HG02610 (cell line): ENCODE data around the gene RFNG.
"Not testable (repeated sequence)": the region's sequence is repeated elsewhere in the genome, so short reads cannot be mapped to it uniquely, and the experiment has no call there.

Experiments
- ATAC-seq: cut with Tn5 transposase; IDR thresholded peaks from one replicate; pipeline ENCODE4 v1.9.1; 2021; ENCODE audit warnings: mild to moderate bottlenecking, moderate library complexity; ENCODE audit not compliant: unreplicated experiment

The RFNG gene

DNA sequence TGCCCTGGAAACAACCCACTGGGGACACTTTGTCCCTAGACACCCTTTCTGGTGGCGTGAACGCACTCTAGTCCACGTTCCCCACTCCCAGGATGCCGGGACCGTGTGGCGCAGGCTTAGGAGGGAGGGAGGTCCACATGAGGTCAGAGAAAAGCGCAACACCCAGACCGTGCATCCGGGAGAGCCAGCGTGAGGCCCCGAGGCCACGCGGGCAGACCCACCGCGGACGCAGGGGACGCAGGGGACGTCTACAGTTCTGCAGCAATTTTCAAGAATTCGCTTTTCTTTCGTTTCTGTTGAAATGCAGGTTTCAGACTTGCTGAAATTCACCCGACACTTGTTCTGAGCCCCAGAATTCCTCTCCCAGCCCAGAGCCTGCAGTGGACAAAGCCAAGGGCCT lies 4.7 kb downstream of the RFNG start:
- no peak for ATAC-seq

DNA sequence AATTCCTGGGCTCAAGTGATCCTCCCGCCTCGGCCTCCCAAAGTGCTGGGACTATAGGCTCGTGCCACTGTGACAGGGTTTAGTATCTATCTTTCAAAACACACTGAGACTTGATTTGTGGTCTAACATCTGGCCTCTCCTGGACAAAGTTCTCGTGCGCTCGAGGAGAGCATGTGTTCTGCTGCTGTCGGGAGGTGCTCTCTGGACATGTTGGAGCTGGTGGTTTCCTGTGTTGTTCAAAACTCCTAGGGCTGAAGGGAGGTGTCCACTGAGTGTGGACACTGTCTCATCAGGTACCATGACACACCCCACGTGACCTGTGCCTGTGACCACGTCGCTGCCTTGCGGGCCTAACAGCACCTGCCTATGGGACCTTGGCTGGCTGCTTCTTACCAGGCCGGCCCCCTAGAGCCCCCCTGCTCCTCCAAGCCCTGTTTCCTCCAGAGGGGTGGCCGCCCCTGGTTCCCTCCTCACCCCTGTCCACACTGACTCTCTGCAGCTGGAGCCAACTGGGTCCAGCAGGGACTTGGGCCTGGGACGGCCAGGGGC lies 5.6 kb downstream of the RFNG start:
- ATAC-seq = no peak

DNA sequence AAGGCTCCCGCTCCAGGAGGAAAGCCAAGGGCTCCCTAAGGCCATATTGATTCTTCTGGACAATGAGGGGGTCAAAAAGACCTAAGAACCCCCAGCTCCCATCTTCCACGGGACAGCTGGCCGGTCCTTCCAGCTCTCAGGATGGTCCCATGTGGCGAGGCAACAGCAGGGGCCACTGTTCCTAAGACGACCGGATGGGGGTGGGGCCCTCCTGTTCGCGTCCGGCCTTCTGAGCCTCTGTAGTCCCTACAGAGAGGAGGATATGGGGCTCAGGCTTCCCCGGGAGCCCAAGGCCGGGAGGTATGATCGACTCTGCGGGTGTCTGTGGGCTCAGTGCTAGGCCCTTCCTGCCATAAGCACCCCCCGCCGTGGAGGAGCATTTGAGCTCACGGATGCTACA lies 8.1 kb downstream of the RFNG start:
- ATAC-seq = no peak

DNA sequence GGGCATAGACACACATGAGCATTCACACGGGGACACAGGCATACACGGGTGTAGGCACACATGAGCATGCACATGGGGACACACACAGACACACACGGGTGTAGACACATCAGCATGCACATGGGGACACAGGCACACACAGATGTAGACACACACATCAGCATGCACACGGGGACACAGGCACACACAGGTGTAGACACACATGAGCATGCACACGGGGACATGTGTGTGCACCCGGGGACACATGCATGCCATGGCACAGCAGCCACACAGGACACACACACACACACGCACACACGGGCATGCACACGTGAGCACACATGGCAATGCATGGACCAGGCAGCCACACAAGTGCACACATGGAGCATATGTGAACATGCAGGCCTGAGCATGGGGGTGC lies 9.0 kb downstream of the RFNG start:
- ATAC-seq = no peak

DNA sequence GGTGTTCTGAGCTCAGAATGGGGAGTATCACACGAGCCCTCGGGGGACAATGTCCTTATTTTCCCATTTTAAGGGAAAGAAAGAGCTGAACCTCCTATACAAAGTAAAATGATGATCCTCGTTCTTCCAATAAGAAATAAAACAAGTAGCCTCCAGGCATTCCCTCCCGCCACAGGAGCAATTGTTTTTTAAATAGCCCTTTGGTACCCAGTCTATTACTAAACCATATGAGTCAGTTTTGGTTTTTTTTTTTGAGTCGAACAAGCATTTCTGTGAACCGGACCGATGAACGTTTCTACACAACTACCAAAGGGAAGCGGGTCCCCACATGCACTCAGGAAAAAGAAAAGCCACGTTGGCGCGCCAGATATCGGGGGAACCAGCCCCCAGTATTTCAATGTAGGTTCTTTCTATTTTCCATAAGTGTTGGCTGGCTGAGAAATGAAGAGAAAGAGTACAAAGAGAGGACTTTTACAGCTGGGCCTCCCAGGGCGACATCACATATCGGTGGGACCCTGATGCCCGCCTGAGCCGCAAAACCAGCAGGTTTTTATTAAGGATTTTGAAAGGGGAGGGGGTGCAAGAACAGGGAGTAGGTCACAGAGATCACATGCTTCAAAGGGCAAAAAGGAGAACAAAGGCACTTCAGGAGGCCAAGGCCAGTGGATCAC lies 10.3 kb downstream of the RFNG start:
- no peak for ATAC-seq

DNA sequence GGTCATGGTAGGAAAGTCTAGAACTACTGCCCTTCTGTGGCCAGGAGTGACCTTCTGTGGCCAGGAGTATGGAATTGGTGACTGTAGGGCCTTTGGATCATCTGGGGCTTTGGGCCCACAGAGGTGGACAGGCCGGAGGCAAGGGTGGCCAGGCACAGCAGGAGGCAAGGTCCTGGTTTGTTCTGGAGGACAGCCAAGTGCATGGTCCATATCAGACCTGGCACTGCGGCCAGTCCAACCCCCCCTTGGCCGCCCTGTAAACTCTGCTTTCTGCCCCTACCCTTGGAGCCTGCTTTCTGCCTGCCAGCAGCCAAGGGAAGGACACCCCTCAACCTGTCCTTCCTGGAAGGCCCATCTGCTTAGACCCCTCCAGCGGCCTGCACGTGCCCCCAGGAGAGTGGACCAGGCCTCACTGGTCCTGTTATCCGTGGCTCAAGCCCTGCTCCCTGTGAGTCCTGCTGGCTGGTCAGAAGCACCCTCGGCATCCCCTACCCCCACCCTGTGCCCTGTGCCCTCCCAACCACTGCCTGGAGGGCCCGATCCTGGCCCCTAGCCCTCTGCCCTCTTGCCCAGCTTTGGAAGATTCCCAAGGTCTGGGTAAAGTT lies 11.8 kb downstream of the RFNG start:
- no peak for ATAC-seq

DNA sequence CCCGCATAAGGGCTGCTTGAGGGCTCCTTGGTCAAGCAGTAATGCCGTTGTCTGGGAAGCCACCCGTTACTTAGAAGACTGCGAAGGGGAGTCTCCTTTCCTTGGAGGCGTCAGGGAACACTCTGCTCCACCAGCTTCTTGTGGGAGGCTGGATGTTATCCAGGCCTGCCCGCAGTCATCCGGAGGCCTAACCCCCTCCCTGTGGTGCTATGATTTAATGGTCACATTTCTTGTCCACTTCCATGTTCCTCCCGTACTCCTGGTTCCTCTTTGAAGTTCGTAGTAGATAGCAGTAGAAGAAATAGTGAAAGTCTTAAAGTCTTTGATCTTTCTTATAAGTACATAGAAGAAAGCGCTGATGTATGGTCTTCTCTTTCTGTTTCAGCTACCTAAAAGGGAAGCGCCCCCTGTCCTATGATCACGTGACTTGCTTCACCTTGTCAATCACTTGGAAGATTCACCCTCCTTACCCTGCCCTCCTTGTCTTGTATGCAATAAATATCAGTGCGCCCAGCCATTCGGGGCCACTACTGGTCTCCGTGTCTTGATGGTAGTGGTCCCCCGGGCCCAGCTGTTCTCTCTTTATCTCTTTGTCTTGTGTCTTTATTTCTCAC lies 12.7 kb downstream of the RFNG start:
- not testable (repeated sequence) for ATAC-seq

DNA sequence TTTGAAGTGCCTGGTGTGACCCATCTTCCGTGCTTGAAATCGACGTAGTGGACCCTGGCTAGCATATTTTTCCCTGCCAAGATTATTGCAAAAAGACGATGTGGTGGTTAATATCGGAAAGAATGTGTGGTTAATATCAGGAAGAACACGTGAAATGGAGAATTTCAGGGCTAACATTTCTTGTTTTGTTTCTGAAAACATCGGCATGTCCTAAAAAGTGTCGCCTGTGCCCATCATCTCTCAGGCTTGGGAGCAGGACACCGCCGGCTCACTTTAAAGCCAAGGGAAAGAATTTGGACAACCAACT lies 13.8 kb downstream of the RFNG start:
- no peak for ATAC-seq

DNA sequence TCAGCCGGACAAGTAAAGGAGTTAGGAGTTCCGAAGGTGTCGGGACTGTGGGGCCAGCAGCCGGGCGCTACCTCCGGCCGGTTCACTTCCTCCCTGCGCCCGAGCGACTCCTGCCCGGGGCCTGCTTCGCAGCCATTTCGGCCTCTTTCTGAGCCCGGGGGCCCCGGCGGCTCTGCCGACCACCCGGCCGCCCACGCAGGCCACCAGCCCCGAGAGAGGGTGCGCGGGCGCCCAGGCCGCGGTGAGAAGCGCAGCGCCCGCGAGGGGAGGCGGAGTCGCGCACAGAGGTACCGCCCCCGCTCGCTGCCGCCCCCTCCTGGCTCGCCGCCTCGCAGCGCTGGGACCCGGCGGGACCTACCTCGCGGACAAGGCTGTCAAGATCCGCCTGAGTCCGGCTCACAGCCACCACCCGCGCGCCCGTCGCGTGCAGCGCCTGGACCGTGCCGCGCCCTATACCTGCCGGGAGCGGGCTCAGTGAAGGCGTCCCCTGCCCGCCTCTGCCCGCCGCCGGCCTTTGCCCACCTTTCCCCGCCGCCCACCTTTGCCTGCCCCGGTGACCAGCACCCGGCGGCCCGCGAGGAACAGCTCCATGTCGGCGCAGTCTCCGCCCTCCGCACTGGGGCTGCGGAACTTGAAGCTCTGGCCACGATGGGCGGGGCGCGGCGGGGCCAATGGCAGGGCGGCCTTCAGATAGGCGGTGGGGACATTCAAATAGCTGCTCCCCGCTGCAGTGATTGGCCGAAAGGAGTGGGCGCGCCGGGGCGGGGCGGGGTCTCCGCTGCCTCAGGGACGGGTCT lies 14.3 kb downstream of the RFNG start, which contains the start of gene DCXR:
DCXR (minus strand) TSS at position 606 of the 797 bp plus-strand sequence; CDS start at position 591, 15 bp downstream.
- peak; percentile 91 for ATAC-seq

DNA sequence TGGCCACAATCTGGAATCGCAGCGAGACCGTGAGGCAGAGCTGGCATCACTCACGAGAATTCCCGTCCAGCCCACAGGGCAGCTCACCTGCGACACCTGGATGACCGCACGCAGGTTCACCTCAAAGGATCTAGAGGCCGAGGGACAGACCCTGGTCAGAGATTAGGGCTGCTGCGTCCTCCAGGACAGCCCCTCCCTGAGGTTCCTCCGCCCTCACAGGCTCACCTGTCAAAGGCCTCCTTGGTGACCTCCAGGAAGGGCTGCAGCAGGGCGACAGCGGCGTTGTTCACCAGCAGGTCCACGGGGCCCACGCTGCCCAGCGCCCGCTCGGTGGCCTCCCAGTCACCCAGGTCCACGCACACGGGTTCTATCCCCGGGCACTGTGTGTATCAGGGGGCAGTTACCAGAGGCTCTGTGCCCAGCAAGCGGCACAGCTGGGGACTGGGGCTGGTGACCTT lies 14.9 kb downstream of the RFNG start:
- ATAC-seq = no peak

DNA sequence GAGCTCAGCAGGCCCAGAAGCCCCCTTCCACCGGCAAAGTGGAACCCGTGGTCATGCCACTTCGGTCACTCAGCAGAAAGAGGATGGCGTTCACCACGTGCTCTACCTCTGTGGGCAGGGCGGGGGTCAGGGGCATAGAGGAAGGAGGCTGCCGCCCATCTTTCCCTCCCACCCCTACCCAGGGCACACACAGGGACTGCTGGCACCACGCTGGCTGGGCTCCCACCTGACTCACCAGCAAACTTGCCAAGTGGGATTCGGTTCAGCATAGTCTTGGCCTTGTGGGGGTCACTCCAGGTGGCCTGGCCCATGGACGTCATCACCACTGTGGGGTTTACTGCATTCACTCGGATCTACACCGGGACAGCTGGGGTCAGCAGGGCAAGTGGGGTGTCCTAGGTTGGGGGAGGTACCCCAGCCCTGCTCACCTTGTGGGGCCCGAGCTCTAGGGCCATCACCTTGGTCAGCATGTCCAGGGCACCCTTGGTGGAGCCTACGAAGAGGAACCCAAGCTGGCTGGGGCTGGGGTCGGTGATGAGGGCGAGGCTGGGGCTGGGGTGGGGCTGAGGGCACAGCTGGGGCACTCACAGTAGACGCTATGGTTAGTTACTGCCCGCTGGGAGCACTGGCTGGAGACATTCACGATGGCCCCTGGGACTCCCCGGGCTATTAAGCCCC lies 15.5 kb downstream of the RFNG start:
- ATAC-seq = no peak

DNA sequence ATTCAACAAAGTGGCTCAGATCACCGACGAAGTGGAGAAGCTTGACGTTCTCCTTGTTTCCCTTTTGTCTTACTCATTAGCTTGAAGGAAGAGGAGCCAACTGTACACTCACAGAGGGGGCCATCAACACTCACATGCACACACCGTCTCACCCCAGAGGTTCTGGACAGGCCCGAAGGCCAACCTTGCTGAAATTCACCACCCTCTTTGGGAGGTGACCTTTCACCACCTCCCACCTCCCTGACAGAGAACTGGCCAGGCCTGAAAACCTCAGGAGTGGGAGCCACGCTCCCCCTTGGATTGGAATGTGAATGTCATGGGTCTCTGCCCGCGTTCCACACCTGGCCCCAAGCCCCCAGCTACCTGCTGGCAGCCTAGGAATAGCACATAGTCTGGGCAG lies 16.1 kb downstream of the RFNG start:
- ATAC-seq = no peak

DNA sequence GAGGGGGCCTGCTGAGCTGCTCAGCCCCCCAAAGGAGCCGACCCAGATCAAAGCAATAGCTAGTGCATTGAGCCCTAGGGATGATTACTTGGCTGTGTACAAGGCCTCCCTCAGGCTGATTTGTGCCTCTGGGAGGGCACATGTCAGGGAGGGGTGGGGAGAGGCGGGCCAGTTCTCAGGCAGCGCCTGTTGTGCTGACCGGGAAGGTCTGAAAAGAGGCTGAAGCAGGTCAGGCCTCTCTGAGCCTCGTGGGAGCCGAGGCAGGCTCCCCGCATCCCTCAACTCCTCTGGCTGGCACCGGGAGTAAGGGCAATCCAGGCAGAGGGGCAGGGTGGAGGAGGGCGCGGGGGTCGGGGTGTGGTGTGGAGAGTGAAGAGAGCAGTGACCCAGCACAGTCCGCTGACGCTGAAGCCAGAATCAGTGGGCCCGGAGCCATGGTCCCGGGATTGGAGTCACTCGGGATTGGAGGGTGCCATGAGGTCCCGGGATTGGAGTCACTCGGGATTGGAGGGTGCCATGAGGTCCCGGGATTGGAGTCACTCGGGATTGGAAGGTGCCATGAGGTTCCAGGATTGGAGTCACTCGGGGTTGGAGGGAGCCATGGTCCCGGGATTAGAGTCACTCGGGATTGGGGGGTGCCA lies 17.1 kb downstream of the RFNG start:
- ATAC-seq = no peak

DNA sequence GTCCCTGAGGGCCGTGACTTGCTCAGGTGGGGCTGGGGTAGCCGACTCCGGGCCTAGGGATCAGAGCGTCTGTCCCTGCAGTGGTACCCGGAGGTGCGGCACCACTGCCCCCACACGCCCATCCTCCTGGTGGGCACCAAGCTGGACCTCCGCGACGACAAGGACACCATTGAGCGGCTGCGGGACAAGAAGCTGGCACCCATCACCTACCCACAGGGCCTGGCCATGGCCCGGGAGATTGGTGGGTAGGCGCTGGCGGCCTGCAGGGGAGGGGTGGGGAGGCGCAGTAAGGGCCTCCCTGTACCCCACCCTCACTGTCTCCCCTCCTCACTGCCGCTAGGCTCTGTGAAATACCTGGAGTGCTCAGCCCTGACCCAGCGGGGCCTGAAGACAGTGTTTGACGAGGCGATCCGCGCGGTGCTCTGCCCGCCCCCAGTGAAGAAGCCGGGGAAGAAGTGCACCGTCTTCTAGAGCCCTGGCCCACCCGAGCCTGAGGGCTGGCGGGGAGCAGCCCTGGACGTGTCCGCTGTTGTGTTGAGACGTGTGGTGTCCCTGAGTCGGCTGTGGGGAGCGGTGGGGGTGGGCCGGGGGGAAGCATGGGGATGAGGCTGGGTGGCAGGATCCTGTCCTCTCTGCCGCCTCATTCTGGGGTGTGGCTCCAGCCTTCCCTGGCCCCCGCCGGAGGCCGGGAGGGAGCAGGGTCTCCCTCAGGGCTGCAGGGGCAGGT lies 18.1 kb downstream of the RFNG start:
- no peak for ATAC-seq

DNA sequence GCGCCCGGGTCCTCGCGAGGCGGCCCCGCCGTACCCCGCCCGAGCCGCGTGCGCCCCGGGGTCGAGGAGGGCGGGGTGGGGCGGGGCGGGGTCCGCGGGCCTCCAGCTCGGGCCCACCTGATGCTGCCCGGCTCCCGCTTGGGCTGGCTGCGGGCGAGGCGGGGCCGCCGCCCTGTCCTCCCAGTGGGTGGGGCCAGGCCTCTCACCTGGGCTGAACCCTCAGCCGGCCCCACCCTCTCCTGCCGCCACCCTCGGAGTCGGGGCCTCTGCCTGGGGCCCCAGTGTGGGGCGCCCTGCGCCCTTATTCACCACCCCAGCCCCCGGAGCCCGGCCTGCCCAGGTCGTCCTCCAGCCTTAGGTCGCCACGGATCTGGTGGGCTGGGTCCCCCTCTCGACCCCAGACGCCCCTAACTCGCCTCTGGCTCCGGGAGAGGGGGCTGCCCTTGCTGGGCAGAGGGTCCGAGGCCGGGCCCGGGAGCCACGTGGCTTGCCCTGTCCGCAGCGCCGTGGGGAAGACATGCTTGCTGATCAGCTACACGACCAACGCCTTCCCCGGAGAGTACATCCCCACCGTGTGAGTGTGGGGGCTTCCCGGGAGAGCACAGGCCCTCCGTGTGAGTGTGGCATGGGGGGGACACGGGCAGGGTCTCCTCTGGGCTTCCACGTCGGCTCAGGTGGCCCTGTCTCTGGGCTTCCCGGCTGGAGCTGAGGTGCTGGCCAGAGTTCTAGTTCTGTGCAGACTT lies 19.6 kb downstream of the RFNG start:
- ATAC-seq = no peak

DNA sequence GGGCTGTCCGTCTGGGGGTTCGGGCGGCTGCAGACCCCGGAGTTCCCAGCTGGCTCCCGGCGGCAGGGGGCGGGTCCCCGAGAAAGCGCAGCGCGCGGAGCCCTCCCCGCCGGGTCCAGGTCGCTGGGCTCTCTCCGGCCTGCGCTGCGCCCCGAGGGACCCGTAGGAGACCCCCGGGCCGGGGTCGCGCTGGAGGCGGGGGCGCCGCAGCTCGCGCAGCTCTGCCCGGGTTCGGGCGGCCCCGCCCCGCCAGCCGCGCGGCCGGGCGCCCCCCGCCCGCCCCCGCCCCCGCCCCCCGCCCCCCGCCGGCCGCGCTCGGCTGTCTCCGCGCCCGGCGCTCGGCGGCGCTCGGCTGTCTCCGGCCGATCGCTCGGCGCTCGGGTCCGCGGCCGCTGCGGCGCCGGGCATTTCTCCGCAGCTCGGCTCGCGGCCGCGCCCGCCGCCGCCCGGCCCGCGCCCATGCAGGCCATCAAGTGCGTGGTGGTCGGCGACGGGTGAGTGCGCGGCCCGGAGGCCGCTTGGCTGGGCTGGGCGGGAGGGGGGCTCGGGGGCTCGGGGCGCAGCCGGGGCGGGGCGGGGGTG lies 20.2 kb downstream of the RFNG start, which contains the start of gene RAC3:
RAC3 (plus strand) TSS at position 376 of the 582 bp plus-strand sequence; CDS start at position 460, 84 bp downstream.
- ATAC-seq = no peak

DNA sequence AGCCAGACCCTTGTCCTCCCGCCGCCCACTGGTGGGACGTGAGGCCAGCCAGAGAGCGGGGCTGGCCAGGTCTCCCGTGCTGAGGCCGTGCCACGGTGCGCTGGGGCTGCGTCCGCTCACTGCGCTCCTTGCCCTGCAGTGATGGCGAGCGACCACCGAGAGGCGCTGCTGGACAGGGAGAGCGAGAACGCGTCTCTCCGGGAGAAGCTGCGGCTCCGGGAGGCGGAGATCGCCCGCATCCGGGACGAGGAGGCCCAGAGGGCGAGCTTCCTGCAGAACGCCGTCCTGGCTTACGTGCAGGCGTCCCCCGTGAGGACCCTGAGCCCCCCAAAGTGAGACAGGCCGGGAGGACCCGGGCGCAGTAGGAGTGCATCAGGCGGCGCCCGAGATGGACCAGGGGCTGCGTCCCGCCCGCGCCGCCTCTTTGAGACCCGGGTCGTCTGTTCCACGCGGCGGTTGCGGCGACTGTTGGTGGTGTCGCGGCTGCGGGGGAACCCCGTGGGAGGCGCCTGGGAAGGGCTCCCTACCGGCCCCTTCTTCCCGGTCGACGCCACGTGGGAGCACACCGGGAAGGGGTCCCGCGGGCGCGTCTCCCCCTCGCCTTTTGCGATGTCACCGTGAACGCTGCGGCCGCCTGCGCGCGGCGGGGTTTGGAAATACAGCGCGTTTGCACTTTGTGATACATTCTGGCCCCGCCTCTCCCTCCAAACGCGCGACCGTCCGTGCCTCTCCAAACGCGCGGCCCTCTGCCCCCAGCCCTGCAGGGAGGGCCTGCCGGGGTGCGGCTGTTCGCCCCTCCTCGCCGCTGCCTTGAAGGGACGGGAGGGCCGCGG lies 20.9 kb downstream of the RFNG start:
- ATAC-seq = peak; percentile 45
